ENCODE data around the gene TSPAN2.

DNA sequence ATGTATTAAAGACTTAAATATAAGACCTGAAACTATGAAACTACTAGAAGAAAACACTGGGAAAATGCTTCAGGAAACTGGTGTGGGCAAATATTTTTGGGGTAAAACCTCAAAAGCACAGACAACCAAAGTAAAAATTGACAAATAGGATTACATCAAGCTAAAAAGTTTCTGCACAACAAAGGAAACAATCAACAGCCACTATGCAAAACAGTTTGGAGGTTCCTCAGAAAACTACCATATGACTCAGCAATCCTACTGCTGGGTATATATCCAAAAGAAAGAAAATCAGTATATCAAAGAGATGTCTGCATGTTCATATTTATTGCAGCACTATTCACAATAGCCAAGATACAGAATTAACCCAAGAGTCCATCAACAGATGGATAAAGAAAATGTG is 42.6 kb downstream of the TSPAN2 start:
- no peak for TF ChIP-seq CTCF (IDR thresholded peaks at IDR 0.05)
- no peak for TF ChIP-seq POLR2A (IDR thresholded peaks at IDR 0.05)

All from heart left ventricle (tissue), 13 donors.